GM21367 (cell line): ENCODE results near the gene CARS2.
"Not testable (repeated sequence)": the region's sequence is repeated elsewhere in the genome, so short reads cannot be mapped to it uniquely, and the experiment has no call there.

Experiments used
- ATAC-seq: cut with Tn5 transposase; IDR thresholded peaks from one replicate; pipeline ENCODE4 v1.9.1; 2021; ENCODE audit not compliant: unreplicated experiment

Gene CARS2

GRCh38 chr13:110706570-110707372, 855 bp upstream of the CARS2 start:
- ATAC-seq = no peak

GRCh38 chr13:110705356-110705825, 525 bp downstream of the CARS2 start:
- no peak for ATAC-seq

- ATAC-seq = no peak
These were observed 3.1 kb downstream of the CARS2 start for GRCh38 chr13:110702591-110703526.

DNA sequence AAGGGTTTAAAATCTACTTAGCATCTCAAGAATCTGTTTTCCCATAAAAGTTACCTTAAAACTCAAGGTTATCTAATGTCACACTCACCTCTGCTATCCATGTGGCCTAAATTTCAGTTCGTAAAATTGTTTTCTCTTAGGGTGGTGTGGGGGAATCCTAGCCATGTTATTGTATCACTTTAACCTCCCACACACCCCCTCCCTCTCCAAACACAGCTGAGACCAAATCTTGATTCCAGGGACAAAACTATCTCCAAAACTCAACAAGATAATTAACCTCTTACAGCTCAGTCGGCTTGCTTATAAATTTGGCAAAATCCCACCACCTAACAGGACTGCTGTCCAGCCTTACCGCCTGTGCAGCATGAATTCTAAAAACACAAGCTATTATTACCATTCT, 3.8 kb downstream of the CARS2 start:
- no peak for ATAC-seq

- not testable (repeated sequence) for ATAC-seq
These were observed 4.9 kb downstream of the CARS2 start for GRCh38 chr13:110701061-110701460.

- no peak for ATAC-seq
These were observed 5.3 kb downstream of the CARS2 start for GRCh38 chr13:110700641-110701040.

DNA sequence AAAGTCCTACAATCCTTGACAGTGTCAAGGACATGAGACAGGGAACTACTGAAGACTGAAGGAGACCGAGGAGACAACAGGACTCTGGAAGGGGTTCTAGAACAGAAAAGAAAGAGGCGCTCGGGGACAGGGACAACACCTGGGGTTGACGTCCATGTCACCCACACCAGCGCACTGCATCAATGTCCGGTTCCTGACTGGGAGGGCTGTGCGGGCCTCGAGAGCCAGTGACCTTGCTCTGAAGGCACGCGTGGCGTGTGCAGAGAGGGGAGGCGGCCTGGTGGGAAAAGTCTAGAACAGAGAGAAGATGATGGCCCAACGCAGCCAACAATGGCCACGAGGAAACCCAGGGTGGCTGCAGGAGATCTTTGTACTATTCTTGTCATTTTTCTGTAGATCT, 5.7 kb downstream of the CARS2 start:
- no peak for ATAC-seq

DNA sequence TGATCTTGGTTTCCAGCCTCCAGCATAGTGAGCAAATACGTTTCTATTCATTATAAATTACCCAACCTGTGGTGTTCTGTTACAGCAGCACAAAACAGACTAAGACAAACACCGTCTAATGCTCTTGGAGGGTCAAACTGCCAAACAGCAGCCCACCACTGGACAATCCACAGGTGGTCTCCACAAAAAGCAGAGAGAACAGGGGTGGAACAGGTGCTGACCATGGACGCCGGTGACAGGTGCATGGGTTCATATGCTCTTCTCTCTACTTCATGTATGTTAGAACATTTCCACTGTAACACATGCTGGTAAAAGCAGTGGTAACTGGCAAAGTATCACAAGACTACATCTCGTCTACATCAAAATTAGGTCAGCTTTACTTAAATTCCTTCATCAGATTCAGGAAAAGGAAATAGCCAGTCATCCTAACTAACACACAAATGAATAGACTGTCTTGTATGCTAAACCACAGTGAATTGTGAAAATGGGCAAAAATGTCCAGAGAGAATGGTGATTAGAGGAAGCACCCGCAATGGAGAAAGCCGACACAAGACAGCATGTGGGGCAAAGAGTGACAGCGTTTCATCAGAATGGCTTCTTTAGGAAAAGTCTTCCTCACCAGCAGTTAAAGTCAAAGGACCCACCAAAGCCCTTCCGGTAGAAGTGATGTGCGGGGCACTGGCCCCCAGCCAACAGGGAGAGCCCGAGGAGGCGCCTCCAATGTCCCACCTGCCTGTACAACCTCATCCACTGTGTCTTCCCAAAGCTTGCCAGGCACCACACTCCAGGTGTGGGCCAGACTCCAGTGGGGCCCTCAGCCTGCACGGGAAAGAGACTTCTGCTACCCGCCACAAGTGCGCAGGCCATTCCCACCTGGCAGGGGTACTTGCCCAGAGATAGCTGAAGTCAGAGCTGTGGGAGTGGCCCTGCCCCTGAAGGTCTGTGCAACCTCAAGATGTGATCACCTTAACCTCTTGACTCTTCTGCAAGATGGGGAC, 6.5 kb downstream of the CARS2 start:
- peak; percentile 10 for ATAC-seq

DNA sequence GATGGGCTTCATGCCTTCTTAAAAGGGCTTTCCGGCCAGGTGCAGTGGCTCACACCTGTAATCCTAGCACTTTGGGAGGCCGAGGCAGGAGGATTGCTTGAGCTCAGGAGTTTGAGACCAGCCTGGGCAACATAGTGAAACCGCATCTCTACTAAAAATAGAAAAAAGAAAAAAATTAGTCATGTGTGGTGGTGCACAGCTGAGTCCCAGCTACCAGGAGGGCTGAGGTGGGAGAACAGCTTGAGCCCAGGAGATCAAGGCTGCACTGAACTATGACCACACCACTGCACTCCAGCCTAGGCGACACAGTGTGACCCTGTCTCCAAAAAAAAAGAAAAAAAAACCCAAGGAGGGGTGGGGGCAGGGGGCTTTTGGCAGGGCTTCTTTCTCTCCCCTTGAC, 7.2 kb downstream of the CARS2 start:
- ATAC-seq = peak; percentile 73

DNA sequence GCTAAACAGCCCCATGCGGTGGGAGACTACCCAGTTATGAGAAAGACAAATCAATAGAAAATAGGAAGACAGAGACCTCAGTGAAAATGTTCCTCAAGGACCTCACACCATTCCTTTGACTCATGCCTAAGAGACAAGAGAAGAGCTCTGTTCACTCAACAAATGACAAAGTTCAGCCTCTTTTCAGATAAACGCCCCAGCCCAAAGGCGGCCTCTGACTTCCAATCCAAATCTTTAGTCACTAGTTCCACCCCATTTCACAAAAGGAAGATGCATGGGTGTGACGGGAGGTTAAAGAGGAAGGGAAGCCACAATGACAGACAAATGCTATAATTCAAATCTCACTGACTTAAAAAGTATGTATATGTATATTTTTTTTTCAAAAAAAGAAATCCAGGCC, 8.1 kb downstream of the CARS2 start:
- no peak for ATAC-seq

- no peak for ATAC-seq
These were observed 9.1 kb downstream of the CARS2 start for GRCh38 chr13:110696776-110697175.

- not testable (repeated sequence) for ATAC-seq
These were observed 10.1 kb downstream of the CARS2 start for GRCh38 chr13:110695774-110696173.

- ATAC-seq = no peak
These were observed 15.4 kb downstream of the CARS2 start for GRCh38 chr13:110690516-110690915.

DNA sequence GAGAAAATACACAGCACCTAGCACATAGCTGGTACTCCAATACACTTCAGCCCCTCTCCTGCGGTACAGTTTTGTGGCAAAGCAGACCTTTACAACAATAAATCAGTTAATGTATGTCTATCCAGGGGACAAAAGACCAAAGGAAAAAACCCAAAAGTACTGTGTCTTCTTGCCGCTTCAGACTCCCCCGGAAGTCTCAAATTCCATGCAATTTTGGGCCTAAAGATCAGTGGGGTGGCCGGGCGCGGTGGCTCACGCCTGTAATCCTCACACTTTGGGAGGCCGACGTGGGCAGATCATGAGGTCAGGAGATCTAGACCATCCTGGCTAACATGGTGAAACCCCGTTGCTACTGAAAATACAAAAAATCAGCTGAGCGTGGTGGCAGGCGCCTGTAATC, 16.2 kb downstream of the CARS2 start:
- ATAC-seq = no peak

- no peak for ATAC-seq
These were observed 16.9 kb downstream of the CARS2 start for GRCh38 chr13:110689041-110689440.

GRCh38 chr13:110687736-110688135, 18.2 kb downstream of the CARS2 start:
- ATAC-seq = no peak

DNA sequence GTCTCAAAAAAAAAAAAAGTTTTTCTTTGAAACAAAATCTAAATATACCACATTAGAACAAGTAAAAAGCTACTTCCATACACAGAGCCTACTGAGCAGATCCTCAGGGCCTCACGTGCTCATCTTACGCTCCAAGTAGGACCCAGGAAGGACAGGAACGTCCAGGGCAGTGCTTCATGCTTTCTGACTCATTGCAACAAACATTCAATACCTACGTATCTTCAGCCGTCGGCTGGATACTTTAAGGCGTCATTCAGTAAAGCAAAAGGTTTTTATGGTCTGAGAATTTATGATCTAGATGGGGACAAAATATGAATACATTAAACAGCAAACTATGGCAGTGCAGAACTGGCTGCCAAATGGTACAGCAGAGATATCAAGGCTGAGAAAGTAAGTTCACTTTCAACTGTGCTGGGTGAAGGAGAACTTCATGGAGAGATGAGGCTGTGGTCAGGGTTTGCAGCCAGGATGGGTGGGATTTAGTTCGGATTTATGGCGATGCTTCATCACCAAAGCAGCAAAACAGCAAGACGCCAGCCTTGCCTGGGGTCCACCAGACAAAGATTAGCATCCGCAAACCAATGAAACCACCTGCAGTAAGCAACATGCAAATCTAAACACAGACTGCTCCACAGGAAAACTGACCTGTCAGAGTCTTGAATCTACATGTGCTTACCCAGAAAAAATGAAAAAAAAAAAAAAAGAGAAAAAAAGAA, 20.5 kb downstream of the CARS2 start:
- no peak for ATAC-seq

- no peak for ATAC-seq
These were observed 21.4 kb downstream of the CARS2 start for GRCh38 chr13:110684388-110685056.

- ATAC-seq = no peak
These were observed 22.0 kb downstream of the CARS2 start for GRCh38 chr13:110683921-110684320.
